ENCODE results near the gene ZCCHC24. TPM values are rescaled to one million over a fixed set of nuclear protein-coding genes. Genes with fewer than 3 reads are reported as not detected.

The ZCCHC24 gene
- total and polyA plus RNA-seq, 11 donors: 18.7 to 122 (median 49.6) TPM

DNA sequence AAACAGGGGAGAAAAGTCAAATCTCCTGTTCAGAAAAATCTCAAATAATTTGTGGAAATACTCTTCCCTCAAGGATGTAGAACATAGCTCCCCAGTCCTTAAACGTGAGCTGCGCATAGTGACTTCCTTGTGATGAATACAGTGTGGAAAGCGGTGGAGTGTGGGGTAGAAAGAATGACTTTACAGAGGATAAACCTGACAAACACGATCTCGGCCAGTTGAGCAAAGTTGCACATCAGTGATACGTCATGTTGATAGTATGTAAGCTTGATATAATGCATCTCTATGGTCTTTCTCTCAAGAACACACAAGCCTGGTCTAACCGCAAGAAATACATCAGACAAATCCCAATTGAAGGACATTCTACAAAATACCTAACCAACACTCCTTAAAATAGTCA lies 32.0 kb upstream of the ZCCHC24 start:
- no peak overlapping the region for H3K4me3 ChIP-seq
- no peak overlapping the region for H3K27ac ChIP-seq
- WGBS, 4 donors: 90 to 92% (median 91%) methylated on average over 7 of the region's 7 CpGs
- H3K4me1 ChIP-seq: peaks cover 0 to 8% (median 0%) of the 10 kb centered on the region in 12 donors
- ATAC-seq: no peak
- intact Hi-C loops (cut with DNase I): no loop called here
- no peak for DNase-seq
- no peaks in the 10 kb centered on the region for H3K36me3 ChIP-seq
- H3K27me3 ChIP-seq: no peaks in the 10 kb centered on the region
- no peaks in the 10 kb centered on the region for H3K9me3 ChIP-seq
- TF ChIP-seq CTCF (IDR thresholded peaks at IDR 0.05): no peak
- TF ChIP-seq POLR2A (IDR thresholded peaks at IDR 0.05): no peak

DNA sequence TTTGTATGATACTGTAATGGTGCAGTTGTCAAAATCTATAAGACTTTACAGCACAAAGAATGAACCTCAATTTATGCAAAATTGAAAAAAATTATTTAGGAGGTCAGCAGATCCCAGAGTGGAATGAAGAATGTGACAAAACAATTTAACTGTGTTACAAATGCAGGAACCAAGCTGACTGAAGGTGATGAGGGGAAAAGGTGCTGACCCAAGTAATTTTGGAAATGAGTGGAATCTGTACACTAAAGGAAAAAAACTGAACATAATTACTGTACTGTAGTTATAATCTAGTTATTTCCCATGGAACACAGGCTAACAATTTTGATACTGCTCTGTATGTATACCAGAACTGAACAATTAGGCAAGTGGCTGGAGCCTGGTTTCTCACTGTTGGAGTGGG lies 31.2 kb upstream of the ZCCHC24 start:
- peaks cover 0 to 4% (median 0%) of the 10 kb centered on the region in 12 donors for H3K4me1 ChIP-seq
- TF ChIP-seq CTCF (IDR thresholded peaks at IDR 0.05): no peak
- TF ChIP-seq POLR2A (IDR thresholded peaks at IDR 0.05): no peak
- DNase-seq (no peak), ATAC-seq (no peak)
- no peaks in the 10 kb centered on the region for H3K36me3 ChIP-seq
- no peak overlapping the region for H3K4me3 ChIP-seq
- intact Hi-C loops (cut with DNase I): no loop called here
- H3K27ac ChIP-seq: no peak overlapping the region
- no peaks in the 10 kb centered on the region for H3K9me3 ChIP-seq
- H3K27me3 ChIP-seq: no peaks in the 10 kb centered on the region

DNA sequence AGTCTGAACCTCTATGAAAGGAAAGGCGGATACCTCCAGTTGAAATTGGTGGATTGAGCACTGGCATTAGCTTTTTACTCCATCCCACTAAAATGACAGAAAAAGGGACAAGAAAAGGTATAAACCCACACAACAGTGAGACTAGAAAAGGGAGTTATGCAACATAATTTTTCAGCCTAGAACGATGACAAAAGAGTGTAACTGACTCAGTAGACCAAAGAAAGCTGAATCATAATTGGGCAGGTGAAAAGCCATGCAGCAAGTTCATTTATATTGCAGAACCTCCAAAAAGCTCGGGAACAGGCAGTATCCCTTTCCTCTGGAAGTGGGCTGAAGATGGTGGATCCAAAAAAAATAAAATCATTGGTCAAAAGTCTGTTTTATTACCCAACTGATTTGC lies 30.5 kb upstream of the ZCCHC24 start:
- intact Hi-C loops (cut with DNase I): no loop called here
- DNase-seq (no peak), ATAC-seq (no peak)
- Histone ChIP-seq H3K36me3 (no peaks in the 10 kb centered on the region), H3K27ac (no peak overlapping the region), H3K9me3 (no peaks in the 10 kb centered on the region), H3K4me1 (peaks cover 0 to 4% (median 0%) of the 10 kb centered on the region in 12 donors), H3K4me3 (no peak overlapping the region), H3K27me3 (no peaks in the 10 kb centered on the region)
- TF ChIP-seq POLR2A (IDR thresholded peaks at IDR 0.05) (no peak), CTCF (IDR thresholded peaks at IDR 0.05) (no peak)
- 87 to 94% (median 89%) methylated on average over 3 of the region's 3 CpGs for WGBS, 4 donors

DNA sequence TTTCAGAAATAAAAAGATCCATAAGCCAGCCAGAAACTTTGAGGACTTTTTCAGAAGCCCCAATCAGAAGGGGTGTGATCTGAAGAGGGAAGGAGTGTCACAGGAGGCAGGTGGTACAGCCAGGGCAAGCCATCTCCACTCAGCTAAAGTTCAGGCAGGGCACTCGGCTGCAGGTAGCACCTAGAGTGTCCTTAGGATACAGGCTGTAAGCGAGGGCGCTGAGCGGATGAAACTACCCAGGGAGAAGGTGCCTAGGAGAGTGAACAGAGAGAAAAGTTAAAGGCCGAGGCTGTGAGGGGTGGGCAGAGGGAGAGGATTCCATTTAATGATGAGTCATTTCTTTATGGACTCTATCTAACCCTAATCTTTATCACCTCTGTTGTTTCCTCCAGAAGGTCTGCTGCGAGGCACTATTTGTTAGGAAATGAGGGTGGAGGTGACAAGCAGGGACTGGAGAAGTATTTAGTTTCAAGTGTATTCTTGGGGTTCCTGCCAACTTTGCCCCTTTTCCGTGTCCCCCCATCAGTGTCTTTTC lies 29.8 kb upstream of the ZCCHC24 start:
- Histone ChIP-seq H3K4me3 (no peak overlapping the region), H3K36me3 (no peaks in the 10 kb centered on the region), H3K27me3 (no peaks in the 10 kb centered on the region), H3K9me3 (no peaks in the 10 kb centered on the region), H3K27ac (no peak overlapping the region), H3K4me1 (peaks cover 0 to 4% (median 0%) of the 10 kb centered on the region in 12 donors)
- TF ChIP-seq POLR2A (IDR thresholded peaks at IDR 0.05) (no peak), CTCF (IDR thresholded peaks at IDR 0.05) (no peak)
- intact Hi-C loops (cut with DNase I): no loop called here
- ATAC-seq: no peak
- no peak for DNase-seq
- WGBS, 4 donors: 85 to 95% (median 93%) methylated on average over 7 of the region's 7 CpGs
